HepG2 (cell line): ENCODE results near the gene FAM120B. TPM values are rescaled to one million over a fixed set of nuclear protein-coding genes. Genes with fewer than 3 reads are reported as not detected.

Experiments
- FOXO1 ChIP-seq: sonication (generic); formaldehyde crosslinking; IDR thresholded peaks from 2 replicates; pipeline ENCODE4 v1.4.0; 2020; ENCODE audit warnings: missing genetic modification reagents
- MIXL1 ChIP-seq: IDR thresholded peaks from 2 replicates; pipeline ENCODE4 v1.6.1; 2016
- NFAT5 ChIP-seq: sonication (generic); formaldehyde crosslinking; IDR thresholded peaks from 2 replicates; pipeline ENCODE4 v1.4.0; 2020; ENCODE audit warnings: missing genetic modification reagents
- NFE2 ChIP-seq: sonication (generic); formaldehyde crosslinking; IDR thresholded peaks from 2 replicates; pipeline ENCODE4 v1.4.0; 2020; ENCODE audit warnings: missing genetic modification reagents
- PPARG ChIP-seq: conservative IDR thresholded peaks from 2 replicates; pipeline ENCODE4 v1.6.1; 2016; ENCODE audit warnings: missing biosample characterization, missing genetic modification reagents
- SIX1 ChIP-seq: sonication (generic); formaldehyde crosslinking; IDR thresholded peaks from 2 replicates; pipeline ENCODE4 v1.4.0; 2020; ENCODE audit warnings: missing genetic modification reagents, borderline replicate concordance
- SNAPC2 ChIP-seq: sonication (generic); formaldehyde crosslinking; IDR thresholded peaks from 2 replicates; pipeline ENCODE4 v1.8.1; 2022; ENCODE audit warnings: mild to moderate bottlenecking, missing genetic modification reagents
- ZBTB4 ChIP-seq: sonication (generic); formaldehyde crosslinking; IDR thresholded peaks from 2 replicates; pipeline ENCODE4 v1.4.0; 2020; ENCODE audit warnings: missing genetic modification reagents, mild to moderate bottlenecking, borderline replicate concordance
- ZBTB43 ChIP-seq: sonication (generic); formaldehyde crosslinking; conservative IDR thresholded peaks from 2 replicates; pipeline ENCODE4 v1.4.0; 2020; ENCODE audit warnings: missing genetic modification reagents
- ZNF775 ChIP-seq: sonication (generic); formaldehyde crosslinking; IDR thresholded peaks from 2 replicates; pipeline ENCODE4 v1.4.0; 2020; ENCODE audit warnings: missing genetic modification reagents, mild to moderate bottlenecking, moderate library complexity, borderline replicate concordance
- polyA plus RNA-seq, 8 experiments: library from polyadenylated mRNA; depleted of rRNA in 3 of 8; stranded (reverse) in 7 of 8; unstranded in 1 of 8; fragments of >200 nt; fragmentation: Illumina TruSeq in 4 of 8; extraction: Trizol in 4 of 8; gene quantifications; 2 replicates each; pipeline versions ENCODE4 v1.2.1 to v1.2.3, GENCODE V29; 2011 to 2016; ENCODE audit warnings: low read depth in 4 of 8, missing spikeins in 1 of 8, mixed read lengths in 1 of 8; ENCODE audit not compliant: insufficient read depth in 1 of 8
- total RNA-seq, 5 experiments: library from RNA; depleted of rRNA; stranded (reverse); fragments of >200 nt; fragmentation: Illumina TruSeq; extraction: Trizol; gene quantifications; 2 replicates each; pipeline ENCODE4 v1.2.3, GENCODE V29; 2016; ENCODE audit warnings: low read depth in 1 of 5
- TF ChIP-seq, protein P1 (sequence below): sonication (generic); formaldehyde crosslinking; IDR thresholded peaks from 2 replicates; pipeline ENCODE4 v1.4.0; 2020; ENCODE audit warnings: low read depth, mild to moderate bottlenecking, missing genetic modification reagents
- TF ChIP-seq, protein P2 (sequence below): IDR thresholded peaks from 2 replicates; pipeline ENCODE4 v1.4.0; 2020; ENCODE audit warnings: mild to moderate bottlenecking, missing genetic modification reagents

Gene FAM120B
- total and polyA plus RNA-seq, 2 of the 13 experiments (the other 11 are each of a cell fraction or from before 2014, with no cell fraction given) = 9.2 to 10.7 TPM

DNA sequence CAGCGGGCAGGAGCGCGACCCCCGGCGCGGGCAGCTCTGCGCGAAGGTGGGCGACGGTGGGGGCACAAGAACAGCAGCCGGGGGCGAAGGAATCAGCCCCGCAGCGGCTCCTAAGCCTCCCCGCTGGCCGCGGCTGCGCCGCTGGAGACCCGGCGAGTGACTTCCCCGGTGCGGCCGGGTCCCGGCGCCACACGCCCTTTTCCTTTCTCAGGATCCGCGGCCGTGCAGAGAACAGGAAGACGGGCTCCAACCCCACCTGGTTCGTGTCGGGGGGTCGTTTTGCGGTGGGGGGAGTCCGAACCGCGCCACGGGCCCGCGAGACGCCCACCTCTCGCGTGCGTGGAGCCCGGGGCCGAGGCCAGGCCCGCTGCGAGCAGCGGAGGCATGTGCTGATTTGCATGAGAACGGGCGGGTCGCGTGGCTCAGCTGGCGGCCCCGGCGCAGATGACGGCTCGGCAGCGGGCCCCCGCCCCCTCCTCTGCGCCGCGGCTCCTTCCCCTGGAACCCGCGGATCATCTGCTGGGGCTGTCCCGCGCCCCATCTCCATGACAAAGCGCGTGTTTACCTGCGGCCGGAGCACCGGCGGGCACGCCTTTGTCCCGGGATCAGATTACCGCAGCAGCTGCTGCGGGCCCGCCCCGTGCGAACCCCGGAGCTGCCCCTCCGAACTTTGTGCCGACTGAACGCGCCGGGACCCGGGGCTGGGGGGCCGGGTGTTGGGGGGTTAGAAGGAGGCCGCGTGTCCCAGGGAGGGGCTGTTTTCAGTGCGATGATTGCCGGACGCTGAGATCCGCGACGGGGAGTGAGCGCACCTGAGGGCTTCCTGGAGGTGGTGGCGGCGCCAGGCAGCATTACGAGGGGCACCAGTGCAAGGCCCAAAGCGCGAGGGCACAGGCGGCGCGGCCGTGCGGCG lies 10.8 kb upstream of the FAM120B start (continued):
- no peak for TF ChIP-seq NFAT5 (CRISPR knock-in tag)
- TF ChIP-seq PPARG (CRISPR knock-in tag) = no peak
- no peak for TF ChIP-seq SNAPC2
- 0 out of 2 replicates have a peak, but pooled peaks have one; percentile 35 for TF ChIP-seq ZBTB4 (CRISPR knock-in tag)
- TF ChIP-seq, protein P1, sequence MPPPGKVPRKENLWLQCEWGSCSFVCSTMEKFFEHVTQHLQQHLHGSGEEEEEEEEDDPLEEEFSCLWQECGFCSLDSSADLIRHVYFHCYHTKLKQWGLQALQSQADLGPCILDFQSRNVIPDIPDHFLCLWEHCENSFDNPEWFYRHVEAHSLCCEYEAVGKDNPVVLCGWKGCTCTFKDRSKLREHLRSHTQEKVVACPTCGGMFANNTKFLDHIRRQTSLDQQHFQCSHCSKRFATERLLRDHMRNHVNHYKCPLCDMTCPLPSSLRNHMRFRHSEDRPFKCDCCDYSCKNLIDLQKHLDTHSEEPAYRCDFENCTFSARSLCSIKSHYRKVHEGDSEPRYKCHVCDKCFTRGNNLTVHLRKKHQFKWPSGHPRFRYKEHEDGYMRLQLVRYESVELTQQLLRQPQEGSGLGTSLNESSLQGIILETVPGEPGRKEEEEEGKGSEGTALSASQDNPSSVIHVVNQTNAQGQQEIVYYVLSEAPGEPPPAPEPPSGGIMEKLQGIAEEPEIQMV (CRISPR knock-in tag) = no peak
- TF ChIP-seq FOXO1 (CRISPR knock-in tag) = peak; percentile 25; the same call in 1 of the 2 replicates
- TF ChIP-seq, protein P2, sequence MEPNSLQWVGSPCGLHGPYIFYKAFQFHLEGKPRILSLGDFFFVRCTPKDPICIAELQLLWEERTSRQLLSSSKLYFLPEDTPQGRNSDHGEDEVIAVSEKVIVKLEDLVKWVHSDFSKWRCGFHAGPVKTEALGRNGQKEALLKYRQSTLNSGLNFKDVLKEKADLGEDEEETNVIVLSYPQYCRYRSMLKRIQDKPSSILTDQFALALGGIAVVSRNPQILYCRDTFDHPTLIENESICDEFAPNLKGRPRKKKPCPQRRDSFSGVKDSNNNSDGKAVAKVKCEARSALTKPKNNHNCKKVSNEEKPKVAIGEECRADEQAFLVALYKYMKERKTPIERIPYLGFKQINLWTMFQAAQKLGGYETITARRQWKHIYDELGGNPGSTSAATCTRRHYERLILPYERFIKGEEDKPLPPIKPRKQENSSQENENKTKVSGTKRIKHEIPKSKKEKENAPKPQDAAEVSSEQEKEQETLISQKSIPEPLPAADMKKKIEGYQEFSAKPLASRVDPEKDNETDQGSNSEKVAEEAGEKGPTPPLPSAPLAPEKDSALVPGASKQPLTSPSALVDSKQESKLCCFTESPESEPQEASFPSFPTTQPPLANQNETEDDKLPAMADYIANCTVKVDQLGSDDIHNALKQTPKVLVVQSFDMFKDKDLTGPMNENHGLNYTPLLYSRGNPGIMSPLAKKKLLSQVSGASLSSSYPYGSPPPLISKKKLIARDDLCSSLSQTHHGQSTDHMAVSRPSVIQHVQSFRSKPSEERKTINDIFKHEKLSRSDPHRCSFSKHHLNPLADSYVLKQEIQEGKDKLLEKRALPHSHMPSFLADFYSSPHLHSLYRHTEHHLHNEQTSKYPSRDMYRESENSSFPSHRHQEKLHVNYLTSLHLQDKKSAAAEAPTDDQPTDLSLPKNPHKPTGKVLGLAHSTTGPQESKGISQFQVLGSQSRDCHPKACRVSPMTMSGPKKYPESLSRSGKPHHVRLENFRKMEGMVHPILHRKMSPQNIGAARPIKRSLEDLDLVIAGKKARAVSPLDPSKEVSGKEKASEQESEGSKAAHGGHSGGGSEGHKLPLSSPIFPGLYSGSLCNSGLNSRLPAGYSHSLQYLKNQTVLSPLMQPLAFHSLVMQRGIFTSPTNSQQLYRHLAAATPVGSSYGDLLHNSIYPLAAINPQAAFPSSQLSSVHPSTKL (CRISPR knock-in tag) = peak; percentile 57; the same call in 1 of the 2 replicates
- TF ChIP-seq NFE2 (CRISPR knock-in tag) = no peak
- TF ChIP-seq ZBTB43 = no peak
- no peak for TF ChIP-seq ZNF775 (CRISPR knock-in tag)
- TF ChIP-seq MIXL1 (CRISPR knock-in tag) = no peak
- TF ChIP-seq SIX1 (CRISPR knock-in tag) = peak; percentile 94
